ENCODE results near the gene RASGEF1C.

GRCh38 chr5:180233729-180234128 lies 24.7 kb upstream of the RASGEF1C start:
- no peak for TF ChIP-seq CTCF (IDR thresholded peaks at IDR 0.05; ENCODE audit: insufficient read depth, low read length, poor library complexity, severe bottlenecking)
- no peak for TF ChIP-seq EZH2phosphoT487 (conservative IDR thresholded peaks at IDR 0.05; ENCODE audit: low read length)
